Measurements from ENCODE around the gene SPNS1. TPM values are rescaled to one million over a fixed set of nuclear protein-coding genes. Genes with fewer than 3 reads are reported as not detected.

Gene SPNS1
- total RNA-seq, 1 donor from 2014 or later = 50.6 TPM

DNA sequence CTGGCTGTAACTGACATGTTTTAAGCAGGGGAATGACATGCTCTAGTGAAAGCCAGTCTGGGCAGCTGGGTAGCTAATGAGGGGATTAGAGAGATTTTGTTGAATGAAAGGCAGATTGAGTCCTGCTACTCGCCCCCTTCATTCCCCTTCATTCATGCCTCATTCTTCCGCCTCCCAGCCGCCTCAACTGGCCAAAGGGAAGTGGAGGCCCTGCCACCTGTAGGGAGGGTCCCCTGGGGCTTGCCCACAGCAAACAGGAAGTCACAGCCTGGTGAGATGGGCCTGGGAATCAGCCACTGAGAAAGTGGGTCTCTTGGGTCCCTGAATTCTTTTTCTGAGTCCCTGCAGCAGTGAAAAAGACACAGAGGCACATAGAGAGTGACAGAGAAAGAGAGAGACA is 43.9 kb upstream of the SPNS1 start:
- Mint-ChIP-seq H3K36me3 (ENCODE audit: unreplicated experiment) (no peaks in the 10 kb centered on the region), H3K4me3 (ENCODE audit: unreplicated experiment) (no peak overlapping the region), H3K4me1 (ENCODE audit: low read depth, unreplicated experiment) (peaks cover 10% of the 10 kb centered on the region), H3K27ac (ENCODE audit: unreplicated experiment) (no peak overlapping the region), H3K9me3 (ENCODE audit: unreplicated experiment) (peaks cover 6% of the 10 kb centered on the region), H3K27me3 (ENCODE audit: unreplicated experiment) (peaks cover 9% of the 10 kb centered on the region)
- DNase-seq = no peak
- TF ChIP-seq CTCF (IDR thresholded peaks at IDR 0.05; ENCODE audit: partially characterized antibody, unreplicated experiment) = no peak

GRCh38 chr16:28931801-28932225 is 42.8 kb upstream of the SPNS1 start, which contains the start of gene CD19:
TSS of gene CD19 (plus strand) at chr16:28931971. CDS start at chr16:28932001, 30 bp downstream.
- DNase-seq = no peak
- no peaks in the 10 kb centered on the region for H3K36me3 Mint-ChIP-seq (ENCODE audit: unreplicated experiment)
- peaks cover 9% of the 10 kb centered on the region for H3K4me1 Mint-ChIP-seq (ENCODE audit: low read depth, unreplicated experiment)
- H3K27ac Mint-ChIP-seq (ENCODE audit: unreplicated experiment) = peak within 1 kb of the TSS; percentile 38
- peaks cover 3% of the 10 kb centered on the region for H3K9me3 Mint-ChIP-seq (ENCODE audit: unreplicated experiment)
- TF ChIP-seq CTCF (IDR thresholded peaks at IDR 0.05; ENCODE audit: partially characterized antibody, unreplicated experiment) = no peak
- H3K4me3 Mint-ChIP-seq (ENCODE audit: unreplicated experiment) = peak within 1 kb of the TSS; percentile 39
- peaks cover 5% of the 10 kb centered on the region for H3K27me3 Mint-ChIP-seq (ENCODE audit: unreplicated experiment)

GRCh38 chr16:28932339-28933141 is 42.0 kb upstream of the SPNS1 start:
- Mint-ChIP-seq H3K27me3 (ENCODE audit: unreplicated experiment) (peaks cover 5% of the 10 kb centered on the region), H3K9me3 (ENCODE audit: unreplicated experiment) (peaks cover 3% of the 10 kb centered on the region), H3K4me3 (ENCODE audit: unreplicated experiment) (peak overlapping the region; percentile 39), H3K27ac (ENCODE audit: unreplicated experiment) (peak overlapping the region; percentile 38), H3K36me3 (ENCODE audit: unreplicated experiment) (no peaks in the 10 kb centered on the region), H3K4me1 (ENCODE audit: low read depth, unreplicated experiment) (peaks cover 9% of the 10 kb centered on the region)
- TF ChIP-seq CTCF (IDR thresholded peaks at IDR 0.05; ENCODE audit: partially characterized antibody, unreplicated experiment) = no peak
- DNase-seq = no peak

DNA sequence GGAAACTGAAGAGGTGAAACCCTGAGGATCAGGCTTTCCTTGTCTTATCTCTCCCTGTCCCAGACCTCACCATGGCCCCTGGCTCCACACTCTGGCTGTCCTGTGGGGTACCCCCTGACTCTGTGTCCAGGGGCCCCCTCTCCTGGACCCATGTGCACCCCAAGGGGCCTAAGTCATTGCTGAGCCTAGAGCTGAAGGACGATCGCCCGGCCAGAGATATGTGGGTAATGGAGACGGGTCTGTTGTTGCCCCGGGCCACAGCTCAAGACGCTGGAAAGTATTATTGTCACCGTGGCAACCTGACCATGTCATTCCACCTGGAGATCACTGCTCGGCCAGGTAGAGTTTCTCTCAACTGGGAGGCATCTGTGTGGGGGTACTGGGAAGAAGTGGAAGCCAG is 41.4 kb upstream of the SPNS1 start:
- peaks cover 5% of the 10 kb centered on the region for H3K27me3 Mint-ChIP-seq (ENCODE audit: unreplicated experiment)
- TF ChIP-seq CTCF (IDR thresholded peaks at IDR 0.05; ENCODE audit: partially characterized antibody, unreplicated experiment) = no peak
- H3K9me3 Mint-ChIP-seq (ENCODE audit: unreplicated experiment) = peaks cover 3% of the 10 kb centered on the region
- H3K36me3 Mint-ChIP-seq (ENCODE audit: unreplicated experiment) = no peaks in the 10 kb centered on the region
- DNase-seq = no peak
- H3K4me3 Mint-ChIP-seq (ENCODE audit: unreplicated experiment) = no peak overlapping the region
- H3K4me1 Mint-ChIP-seq (ENCODE audit: low read depth, unreplicated experiment) = peaks cover 9% of the 10 kb centered on the region
- H3K27ac Mint-ChIP-seq (ENCODE audit: unreplicated experiment) = no peak overlapping the region

DNA sequence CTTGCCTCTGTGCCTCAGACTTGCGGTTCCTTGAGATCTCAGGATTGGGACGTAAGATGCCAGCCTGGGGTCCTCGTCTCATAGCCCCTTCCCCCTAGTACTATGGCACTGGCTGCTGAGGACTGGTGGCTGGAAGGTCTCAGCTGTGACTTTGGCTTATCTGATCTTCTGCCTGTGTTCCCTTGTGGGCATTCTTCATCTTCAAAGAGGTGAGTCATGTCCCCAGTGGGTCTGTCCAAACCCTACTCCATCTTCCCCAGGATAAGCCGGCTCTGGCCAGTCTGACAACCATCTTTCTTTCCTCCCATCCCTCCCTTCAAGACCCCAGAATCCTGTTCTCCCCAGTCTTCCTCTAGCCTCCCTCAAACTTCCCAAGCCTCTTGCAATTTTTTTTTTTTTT is 39.2 kb upstream of the SPNS1 start:
- TF ChIP-seq CTCF (IDR thresholded peaks at IDR 0.05; ENCODE audit: partially characterized antibody, unreplicated experiment) = no peak
- Mint-ChIP-seq H3K27me3 (ENCODE audit: unreplicated experiment) (peaks cover 7% of the 10 kb centered on the region), H3K27ac (ENCODE audit: unreplicated experiment) (no peak overlapping the region), H3K4me3 (ENCODE audit: unreplicated experiment) (no peak overlapping the region), H3K4me1 (ENCODE audit: low read depth, unreplicated experiment) (peaks cover 9% of the 10 kb centered on the region), H3K9me3 (ENCODE audit: unreplicated experiment) (peaks cover 3% of the 10 kb centered on the region), H3K36me3 (ENCODE audit: unreplicated experiment) (no peaks in the 10 kb centered on the region)
- no peak for DNase-seq
